Activated gamma-delta T cell treated with anti-CD3 and anti-CD28 coated beads, Interleukin-2, amount 50 U/mL, for 16 hours (primary cell): ENCODE data around the gene RASSF1.

Experiments
- DNase-seq: peaks from one replicate; pipeline ENCODE4 v3.0.0-alpha.2; 2020; ENCODE audit warnings: low read depth

Gene RASSF1, protein sequence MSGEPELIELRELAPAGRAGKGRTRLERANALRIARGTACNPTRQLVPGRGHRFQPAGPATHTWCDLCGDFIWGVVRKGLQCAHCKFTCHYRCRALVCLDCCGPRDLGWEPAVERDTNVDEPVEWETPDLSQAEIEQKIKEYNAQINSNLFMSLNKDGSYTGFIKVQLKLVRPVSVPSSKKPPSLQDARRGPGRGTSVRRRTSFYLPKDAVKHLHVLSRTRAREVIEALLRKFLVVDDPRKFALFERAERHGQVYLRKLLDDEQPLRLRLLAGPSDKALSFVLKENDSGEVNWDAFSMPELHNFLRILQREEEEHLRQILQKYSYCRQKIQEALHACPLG

DNA sequence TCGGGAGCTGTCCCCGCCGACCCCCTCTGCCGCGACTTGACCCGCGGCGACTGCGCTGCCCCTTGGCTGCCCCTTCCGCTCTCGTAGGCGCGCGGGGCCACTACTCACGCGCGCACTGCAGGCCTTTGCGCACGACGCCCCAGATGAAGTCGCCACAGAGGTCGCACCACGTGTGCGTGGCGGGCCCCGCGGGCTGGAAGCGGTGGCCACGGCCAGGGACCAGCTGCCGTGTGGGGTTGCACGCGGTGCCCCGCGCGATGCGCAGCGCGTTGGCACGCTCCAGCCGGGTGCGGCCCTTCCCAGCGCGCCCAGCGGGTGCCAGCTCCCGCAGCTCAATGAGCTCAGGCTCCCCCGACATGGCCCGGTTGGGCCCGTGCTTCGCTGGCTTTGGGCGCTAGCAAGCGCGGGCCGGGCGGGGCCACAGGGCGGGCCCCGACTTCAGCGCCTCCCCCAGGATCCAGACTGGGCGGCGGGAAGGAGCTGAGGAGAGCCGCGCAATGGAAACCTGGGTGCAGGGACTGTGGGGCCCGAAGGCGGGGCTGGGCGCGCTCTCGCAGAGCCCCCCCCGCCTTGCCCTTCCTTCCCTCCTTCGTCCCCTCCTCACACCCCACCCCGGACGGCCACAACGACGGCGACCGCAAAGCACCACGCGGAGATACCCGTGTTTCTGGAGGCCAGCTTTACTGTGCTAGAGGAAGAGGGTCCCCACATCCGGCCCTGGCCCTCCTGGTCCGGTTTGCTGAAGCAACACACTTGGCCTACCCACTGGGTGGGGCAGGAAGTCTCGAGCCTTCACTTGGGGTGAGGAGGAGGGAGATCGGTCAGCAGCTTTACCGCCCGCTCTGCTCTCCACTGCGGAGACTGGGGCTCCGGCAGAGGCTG is at the start of gene RASSF1:
Gene RASSF1 (minus strand): TSS at position 389 of the 882 bp plus-strand sequence. CDS start 31 bp downstream, at position 358.
- DNase-seq, result peak; percentile 45

DNA sequence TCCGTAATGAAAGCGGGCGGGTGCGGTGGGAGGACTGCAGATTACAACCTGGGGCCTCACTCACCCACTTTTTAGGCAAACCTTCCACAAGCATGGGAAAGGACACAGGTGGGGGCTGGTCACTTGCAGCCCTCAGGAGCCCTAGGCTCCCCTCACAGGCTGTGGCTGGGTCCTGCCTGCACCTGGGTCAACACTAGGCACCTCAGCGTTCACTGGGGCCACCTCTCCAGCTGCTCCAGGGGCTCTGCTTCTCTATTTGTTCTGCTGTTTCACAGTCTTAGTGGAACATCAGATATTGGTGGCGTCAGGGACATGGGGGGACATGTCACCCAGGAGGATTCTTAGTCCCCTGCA is 48.8 kb upstream of the RASSF1 start:
- no peak for DNase-seq

DNA sequence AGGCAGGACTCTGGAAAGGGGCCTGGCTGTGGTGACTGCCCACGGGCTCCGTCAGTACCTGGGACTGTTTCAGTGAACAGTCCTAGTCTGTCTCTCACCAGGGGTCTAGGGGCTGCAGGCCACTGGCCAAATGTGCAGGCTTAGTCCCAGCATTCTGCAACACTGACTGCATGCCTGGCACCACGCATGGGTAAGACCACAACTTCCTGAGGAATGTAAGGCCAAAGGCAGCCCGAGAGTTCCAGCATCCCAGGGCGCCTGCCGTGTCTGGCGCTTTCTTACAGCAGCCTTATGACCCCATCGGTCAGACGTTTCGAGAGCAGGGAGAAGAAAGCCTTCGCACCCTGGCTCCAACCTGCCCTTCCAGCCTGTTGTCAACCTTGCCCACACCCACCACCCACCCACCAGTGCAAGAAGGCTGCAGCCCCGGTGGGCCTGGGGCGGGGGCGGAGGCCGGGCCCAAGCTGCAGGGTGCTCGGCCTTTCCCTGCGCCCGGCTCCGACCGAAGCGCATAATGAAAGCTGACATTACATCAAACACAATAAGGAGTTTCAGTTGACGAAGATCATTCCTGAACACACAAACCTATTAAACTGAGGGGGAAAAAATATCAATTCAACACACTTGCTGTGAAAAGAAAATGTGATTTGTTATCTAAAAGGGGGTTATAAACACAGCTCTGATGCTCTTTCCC is 48.2 kb upstream of the RASSF1 start:
- DNase-seq, result no peak

DNA sequence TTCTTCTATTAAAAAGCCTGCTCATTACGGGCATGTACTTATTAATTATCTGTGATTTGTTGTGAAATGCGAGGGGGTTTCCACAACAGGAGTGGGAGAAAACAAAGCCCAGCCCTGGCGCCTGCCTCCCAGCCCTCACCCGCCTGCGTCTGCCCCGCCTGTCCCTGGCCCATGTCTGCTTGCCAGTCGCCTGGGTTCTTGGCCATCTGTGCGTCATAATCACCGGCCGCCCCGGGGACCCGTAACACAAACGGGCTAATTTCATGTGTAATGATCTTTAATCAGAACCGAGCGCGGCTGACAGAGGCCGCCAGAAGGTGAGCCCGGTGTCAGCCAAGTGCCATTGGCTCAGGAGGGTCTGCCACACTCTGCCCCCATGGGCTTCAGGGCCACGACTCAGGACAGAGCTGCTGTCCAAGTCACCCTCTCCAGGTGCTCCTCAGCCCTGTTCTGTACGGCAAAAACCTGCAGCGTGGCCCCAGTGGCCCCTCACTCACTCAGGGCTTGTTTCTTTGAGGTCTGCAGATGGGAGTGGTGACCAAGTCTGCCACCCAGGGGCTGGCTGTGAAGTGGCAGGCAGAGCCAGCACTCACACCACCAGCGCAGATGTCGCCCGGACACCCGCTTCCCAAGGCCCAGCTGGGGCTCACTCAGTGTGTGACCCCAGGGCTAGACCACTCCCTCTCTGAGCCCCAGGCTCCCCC is 47.5 kb upstream of the RASSF1 start:
- DNase-seq, result no peak

DNA sequence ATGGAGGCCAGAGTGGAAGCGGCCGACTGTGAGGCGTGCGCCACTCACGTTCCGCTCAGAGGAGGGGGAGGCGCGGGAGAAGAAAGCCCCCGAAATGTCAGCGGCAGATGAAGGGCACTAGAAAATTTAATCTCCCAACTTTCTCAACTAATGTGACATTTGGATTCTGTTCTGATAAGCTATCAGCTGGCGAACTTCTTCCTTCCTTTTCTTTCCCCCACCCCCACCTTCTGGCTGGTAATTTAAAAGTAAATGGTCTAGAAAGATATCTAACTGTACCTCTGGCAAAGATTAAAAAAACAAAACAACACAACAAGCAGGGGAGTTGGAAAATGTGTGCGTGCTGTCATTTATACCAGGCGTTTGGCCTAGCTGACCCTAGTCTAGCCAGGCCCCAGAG is 45.1 kb upstream of the RASSF1 start:
- no peak for DNase-seq

DNA sequence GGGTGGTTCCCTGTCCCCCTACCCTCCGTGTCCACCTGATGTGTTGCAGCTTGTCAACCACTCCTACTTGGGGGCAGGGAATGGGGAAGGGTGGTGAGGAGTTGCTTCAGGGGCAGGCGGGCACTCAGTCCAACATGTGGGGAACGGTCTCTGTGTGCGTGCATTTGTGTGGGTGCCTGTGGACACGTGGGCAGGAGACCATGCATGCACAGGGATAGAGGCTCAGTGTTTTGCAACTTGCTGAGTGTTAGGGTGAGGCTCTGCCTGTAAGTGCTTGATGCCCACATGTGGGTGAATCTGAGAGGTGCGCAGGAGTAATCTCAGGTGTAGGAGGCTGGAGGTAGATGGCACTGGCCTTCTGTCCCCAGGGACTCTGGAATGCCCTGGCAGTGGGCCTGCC is 43.1 kb upstream of the RASSF1 start:
- DNase-seq, result no peak

DNA sequence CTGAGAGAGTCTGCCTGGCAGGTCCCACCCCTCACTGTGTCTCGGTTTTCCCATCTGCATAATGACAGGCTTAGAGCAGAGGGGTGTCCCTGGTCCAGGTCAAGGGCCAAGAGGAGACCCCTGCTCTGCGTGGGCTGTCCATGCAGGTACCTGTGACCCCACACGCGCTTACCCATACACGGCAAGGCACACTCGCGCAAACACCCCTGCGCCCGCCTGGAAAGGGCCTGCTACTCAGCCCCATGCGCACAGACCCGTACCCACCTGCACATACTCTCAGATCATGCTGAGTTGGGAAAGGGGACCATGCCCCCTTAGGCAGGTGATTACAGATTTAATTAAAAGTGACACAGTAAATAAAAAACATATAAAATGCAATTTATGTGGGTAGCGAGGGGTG is 42.1 kb upstream of the RASSF1 start:
- no peak for DNase-seq

DNA sequence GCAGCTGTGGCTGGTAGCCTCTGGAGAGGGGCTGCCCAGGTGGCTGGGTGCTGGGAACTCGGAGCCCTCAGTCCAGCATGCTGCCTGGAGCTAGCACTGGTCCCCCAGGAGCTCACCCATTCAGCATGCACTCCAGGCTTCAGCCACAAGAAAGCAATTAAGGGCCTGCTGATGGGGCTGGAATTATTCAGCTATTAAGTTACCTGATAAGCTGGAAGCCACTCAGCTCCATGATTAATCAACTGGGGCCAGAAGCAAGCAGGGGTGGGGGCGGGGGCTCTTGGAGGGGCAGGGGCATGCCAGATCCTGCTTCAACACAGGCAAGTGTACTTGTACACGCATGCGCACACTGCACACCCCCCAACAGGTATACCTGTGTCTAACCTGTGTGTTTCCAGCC is 40.7 kb upstream of the RASSF1 start:
- no peak for DNase-seq

DNA sequence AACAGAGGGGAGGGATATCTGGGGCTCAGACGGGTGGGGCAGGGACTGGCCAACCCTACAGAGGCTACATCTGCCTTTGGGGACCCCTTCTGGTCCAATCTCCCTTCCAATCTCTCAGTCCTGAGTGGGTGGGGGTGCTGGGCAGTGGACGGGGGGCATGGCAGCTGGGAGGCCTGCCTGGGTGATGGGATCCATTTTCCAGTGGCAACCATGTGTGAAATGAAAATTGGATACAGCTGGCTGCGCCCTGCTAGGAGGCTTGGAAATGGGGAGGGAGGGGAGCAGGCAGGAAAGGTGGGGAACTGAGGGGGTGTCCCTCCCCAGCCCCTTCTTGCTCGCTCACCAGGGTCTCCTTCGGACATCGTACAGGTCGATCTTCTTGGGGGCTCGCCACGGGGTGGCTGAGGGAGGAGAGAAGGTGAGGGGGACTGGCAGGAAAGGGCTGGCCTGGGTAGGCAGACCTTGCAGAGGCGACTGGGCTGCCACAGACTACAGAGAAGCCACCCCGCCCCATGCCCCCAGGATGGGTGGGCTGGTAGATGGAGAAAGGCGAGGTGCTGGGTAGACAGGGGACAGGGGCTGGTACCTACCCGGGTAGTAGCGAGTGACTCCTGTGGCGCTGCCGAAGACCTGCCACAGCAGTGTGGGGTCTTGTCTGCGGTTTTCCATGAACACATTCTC is 39.9 kb upstream of the RASSF1 start:
- DNase-seq, result no peak

DNA sequence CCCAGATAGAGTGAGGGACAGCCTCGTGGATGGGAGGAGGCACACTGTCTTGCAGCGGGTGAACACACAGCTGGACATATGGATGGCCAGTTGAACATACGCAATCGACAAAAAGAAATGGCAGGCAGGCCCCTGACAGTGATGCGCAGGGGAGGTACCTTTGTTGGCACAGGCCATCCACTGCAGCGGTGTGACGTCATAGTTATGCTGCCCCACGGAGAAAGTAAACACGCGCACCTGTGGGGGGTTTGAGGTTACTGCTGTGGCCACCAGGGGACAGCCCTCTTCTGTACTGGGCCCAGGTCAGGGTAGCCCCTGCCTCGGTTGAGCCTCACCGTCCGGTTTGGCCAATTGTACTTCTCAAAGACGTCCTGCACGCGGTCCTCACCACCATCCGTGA is 38.1 kb upstream of the RASSF1 start:
- no peak for DNase-seq

DNA sequence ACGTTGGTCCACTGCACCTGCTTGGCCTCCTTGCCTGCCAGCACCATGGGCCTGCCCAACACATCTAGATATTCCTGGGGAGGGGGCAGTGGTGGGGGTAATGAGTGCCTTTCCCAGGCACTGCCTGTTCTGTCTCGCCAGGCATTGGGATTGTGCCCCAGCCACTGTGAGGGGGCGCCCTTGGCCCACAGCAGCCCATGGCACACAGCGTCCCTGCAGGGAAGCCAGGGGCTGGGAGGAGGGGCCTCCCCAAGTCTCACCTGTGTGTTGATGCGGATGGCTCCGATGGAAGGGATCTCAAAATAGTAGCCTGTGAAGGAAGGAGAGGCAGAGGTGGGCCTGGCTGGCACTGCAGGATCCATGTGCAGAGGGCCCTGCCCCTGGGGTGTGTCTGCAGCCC is 37.4 kb upstream of the RASSF1 start:
- no peak for DNase-seq

DNA sequence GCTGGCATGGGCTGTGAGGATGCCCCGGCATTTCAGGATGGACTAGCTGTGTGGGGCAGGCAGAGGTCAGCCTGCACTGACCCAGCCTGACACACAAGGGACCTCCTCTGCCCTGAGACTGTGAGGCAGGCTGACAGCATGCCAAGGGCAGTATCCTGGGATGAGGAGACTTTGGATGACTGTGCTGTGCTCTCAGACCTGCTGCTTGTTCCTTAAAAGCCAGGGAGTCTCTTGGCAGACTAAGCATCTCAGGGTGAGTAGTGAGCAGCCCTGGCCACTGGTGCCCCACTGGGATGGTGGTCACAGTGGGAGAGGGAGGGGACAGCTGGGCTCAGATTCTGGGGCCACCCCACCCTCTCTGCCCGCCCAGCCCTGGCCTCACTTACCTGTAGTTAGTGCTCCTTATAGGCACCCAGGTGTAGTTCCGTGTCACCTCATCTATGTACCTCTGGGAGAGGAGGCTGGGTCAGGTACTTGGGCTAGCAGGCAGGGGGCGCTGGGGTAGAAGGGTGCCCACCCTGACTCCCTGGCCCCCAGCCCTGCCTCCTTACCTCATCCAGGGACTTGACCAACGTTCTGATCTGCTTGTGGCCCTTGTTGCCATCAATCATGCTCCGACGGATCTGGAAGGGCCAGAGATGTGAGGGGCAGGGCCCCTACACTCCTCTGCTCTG is 34.8 kb upstream of the RASSF1 start:
- no peak for DNase-seq

DNA sequence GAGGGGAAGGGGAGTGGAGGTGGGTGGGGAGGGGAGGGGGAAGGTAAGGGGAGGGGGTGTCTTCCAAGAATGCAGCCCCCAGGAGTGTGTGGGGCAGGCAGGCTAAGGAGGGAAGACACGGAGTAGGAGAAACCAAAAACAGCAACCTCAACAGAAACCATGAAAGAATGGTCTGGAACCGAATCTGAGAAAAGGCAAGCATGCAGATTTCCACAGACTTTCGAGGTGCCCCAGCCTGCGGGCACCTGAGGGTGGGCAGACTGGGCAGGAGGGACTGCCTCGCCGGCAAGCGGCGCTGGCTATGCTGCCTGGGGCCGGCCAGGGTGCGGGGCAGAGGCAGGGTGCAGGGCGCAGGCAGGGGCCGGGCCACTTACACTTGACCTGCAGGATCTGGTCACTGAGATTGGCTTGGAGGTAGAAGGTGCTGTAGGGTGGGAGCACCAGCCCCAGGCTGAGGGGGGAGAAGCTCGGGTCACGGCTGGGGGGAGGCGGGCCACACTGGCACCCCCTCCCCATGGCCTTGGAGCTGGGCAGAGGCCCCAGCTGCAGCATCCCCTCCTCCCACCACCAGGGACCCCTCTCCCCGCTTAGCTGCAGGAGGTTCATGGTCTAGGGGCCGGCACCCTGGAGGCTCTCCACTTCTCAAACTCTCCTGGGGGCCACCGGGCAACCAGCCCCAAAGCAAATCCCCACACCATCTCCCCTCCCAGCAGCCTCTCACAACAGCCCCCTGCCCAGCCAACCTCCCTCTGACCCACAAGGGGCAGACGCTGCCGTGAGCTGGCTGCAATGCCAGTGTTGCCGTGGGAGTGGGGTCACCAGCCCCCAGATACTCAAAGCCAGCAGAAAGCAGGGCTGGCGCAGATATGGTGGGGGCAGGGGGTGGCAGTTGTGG is 34.0 kb upstream of the RASSF1 start:
- DNase-seq, result no peak

DNA sequence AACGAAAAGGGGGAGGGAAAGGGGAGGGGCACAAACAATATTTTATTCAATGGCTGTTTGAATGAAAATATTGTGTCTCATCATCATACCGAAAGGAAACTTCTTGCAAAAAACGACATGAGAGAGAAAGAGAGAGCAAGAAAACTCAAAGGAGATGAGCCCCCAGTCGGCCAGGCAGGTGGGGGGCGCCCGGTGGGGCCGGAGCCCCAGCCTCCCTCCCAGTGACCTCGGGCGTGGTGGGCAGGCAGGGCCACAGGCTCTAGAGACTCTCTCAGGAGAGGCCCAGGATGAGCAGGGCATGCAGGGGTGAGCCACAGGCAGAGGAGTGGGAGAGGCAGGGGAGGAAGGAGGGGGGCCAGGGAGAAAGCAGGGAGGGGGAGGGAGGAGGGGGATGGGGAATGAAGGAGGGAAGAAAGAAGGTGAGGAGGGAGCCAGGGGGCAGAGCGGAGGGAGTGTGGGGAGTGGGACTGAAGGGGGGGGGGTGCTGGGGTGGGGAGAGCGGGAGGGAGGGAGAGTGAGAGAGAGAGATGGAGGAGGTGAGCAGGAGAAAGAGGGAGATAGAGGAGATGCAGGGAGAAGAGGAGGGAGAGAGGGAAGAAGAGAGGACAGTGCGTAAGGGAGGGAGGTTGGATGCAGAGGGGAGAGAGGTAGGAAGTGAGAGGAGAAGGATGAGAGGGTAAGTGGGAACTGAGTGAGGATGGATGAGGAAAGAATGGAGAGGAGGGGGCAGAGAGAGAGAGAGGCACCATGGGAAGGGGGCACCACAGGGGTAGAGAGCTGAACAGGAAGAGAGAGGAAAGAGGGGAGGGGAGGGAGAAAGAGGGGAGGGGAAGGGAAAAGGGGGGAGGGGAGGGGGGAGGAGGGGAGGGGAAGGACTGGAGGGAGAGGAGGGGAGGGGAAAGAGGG is 32.8 kb upstream of the RASSF1 start:
- no peak for DNase-seq

DNA sequence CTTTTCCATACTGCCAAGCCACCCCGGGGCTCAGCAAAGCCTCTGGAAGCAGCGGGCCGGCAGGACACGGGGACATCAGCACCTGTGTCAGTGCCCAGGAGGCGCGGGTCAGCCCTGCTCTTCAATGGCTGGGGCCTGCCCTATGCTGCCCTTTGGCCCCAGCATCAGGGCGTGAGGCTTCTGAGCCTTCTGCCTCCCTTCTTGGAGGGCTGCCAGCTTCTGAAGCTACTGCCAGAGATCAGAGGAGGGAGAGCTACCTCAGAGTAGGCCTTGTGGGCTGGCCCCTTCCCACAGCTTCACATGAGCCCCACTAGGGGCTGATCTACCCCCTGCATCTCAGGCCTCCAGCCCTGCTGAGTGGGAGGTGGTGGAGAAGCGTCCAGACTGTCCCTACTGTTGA is 31.7 kb upstream of the RASSF1 start:
- no peak for DNase-seq

DNA sequence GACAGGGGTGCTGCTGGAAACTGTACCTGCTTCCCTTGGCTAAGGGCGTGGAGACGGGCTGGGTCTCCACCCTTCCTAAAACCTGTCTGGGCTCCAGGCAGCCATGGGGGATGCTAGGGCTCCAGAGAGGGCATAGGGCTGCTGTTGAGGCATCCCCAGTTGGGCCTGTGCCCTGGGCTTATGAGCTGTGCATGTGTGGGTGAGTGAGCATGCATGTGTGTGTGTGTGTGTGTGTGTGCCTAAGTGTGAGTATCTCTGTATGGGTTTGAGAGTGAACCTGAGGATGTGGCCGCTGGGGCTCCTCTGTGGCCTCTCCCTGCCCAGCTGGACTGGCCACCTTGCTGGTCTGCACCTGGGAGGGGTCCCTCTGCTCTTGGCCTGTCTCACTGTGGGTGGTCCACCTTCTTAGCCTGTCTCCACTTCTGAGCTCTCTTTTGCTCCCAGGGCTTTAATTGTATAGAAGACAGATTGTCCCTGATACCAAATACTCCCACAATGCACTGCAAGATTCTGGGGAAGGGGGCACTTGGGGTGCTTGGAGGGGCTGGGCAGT is 30.6 kb upstream of the RASSF1 start:
- no peak for DNase-seq

DNA sequence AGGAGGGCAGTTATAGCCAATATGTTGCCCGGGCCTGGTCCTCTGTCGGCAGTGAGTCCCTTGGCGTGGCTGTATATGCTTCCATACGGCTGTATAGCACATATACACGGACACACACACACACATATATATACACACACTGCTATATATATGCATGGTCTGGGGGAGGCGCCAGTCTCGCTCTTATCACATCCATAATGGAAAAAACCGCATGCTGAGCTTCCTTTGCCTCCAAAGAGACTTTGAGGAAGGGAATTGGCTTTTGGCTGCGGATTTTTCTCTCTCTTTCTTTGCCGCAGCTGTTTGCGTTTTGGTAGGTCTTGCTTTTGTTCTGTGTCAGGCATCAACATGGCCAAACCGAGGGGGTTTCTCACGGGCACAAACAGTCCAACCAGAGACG is 30.0 kb upstream of the RASSF1 start:
- DNase-seq, result no peak

DNA sequence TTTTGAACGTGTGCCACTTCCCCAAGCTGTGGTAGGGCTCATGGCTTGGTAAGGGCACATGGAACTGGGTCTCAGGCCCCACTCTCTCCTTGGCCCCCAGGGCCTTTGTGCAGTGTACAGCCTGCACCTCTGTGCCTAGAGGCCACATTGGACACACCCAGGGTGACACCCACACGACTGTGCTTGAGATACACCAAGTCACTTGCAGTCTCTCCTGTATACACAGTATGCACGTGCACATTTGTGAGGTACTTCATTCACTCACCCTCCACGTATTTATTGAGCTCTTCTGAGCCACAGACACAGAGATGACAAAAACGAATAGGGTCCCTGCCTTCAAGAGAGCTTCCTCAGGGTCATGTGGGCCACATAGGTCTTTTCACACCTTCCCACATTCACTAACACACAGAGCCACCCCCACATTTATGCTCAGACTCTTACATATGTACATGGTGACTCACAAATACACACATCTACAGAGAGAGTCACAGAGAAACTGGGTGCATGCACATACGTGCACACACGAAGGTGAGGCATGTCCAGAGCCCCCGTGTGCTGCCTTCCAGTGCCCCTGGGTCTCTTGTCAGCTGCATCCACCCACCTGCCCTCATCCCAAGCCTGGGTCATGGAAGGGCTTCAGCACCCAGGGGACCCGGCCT is 28.5 kb upstream of the RASSF1 start:
- DNase-seq, result no peak
